IPS-18c (cell line): ENCODE data around the gene ZNF763.
"Not testable (repeated sequence)": the region's sequence is repeated elsewhere in the genome, so short reads cannot be mapped to it uniquely, and the experiment has no call there.

Source experiments
- H3K4me3 ChIP-seq: 2 replicates; pipeline ENCODE4 v1.7.0; 2013; ENCODE audit warnings: low read depth, mild to moderate bottlenecking, low read length, moderate library complexity; ENCODE audit not compliant: insufficient read depth
- H3K9me3 ChIP-seq: one replicate; pipeline ENCODE4 v1.6.1; 2013; ENCODE audit warnings: mild to moderate bottlenecking, low read length, moderate library complexity; ENCODE audit not compliant: control insufficient read depth, insufficient read depth

The ZNF763 gene

GRCh38 chr19:11964858-11965645 lies at the start of gene ZNF763:
Gene ZNF763 (plus strand): TSS chr19:11965040. CDS start chr19:11965209, 169 bp downstream.
- Histone ChIP-seq H3K4me3 (peak within 1 kb of the TSS; percentile 44), H3K9me3 (peaks cover 5% of the 10 kb centered on the region)

DNA sequence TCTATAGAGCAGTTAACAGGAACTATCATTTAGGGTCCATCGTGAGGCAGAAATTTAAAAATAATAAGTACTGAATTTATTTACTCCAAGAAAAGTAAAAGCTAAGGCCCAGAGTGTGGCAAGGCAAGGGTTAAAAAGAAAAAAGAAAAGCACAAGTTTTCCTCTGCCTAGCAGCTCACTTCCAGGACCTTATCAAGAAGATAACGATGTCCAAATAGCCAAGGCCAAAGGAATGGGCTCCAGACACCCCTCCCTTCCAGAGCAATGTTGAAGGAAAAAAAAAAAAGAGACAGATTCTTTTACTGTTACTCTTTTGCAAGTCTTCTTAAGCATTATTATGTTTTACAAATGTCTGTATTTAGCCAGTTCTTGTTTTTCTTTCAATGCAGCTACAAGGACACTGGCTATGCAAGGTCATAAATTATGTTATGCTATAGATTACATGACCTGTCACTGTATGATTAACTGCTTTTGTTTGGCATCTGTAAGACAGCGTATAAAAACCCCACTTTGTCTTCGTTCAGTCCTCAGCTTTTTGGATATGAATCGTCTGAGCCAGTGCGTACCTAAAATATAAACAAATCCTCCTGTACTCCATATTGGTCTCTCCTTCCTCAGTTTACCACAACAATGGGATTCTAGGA lies 42.9 kb upstream of the ZNF763 start:
- Histone ChIP-seq H3K9me3 (peaks cover 1% of the 10 kb centered on the region), H3K4me3 (no peak overlapping the region)

DNA sequence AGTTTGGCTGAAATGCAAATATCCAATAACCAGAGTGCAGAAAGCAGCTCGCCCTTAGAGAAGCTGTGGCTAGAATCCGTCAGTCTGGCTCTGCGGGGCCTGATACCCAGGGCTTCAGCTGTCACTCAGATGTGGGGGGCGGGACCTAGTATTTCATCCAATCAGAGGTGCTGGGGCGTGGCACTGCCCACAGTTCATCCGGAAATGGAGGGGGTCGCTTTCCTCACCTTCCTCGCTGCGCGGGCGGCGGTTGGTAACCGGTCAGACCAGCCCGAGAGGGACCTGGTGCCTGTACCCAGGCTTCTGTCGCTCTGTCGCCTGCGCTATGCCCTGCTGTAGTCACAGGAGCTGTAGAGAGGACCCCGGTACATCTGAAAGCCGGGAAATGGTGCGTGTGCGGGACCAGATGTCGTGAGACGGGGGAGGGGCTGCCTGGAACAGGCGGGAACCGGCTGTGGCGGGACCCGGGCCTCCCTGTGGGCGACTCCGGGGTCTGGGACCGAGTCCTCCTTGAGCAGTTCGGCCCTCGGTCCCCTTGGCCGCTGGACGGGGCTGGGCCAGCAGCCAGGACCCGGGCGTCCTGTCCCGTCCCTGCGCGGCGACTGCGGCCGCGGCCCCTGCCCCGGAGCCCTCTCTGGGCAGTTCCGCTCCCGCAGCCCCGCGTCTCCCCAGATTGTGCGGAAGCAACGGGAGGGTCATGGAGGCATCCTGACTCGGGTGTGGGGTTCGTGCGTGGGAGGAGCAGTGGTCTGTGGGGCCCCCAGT lies 39.8 kb upstream of the ZNF763 start, which contains the start of gene ZNF700:
Gene ZNF700 (plus strand): TSS at position 222 of the 765 bp plus-strand sequence. CDS start 104 bp downstream, at position 326.
- Histone ChIP-seq H3K4me3 (peak within 1 kb of the TSS; percentile 95), H3K9me3 (no peaks in the 10 kb centered on the region)

- H3K4me3 ChIP-seq: peak overlapping the region; percentile 95
- not testable (repeated sequence) for H3K9me3 ChIP-seq
Observed at GRCh38 chr19:11925651-11926187, 39.1 kb upstream of the ZNF763 start.

DNA sequence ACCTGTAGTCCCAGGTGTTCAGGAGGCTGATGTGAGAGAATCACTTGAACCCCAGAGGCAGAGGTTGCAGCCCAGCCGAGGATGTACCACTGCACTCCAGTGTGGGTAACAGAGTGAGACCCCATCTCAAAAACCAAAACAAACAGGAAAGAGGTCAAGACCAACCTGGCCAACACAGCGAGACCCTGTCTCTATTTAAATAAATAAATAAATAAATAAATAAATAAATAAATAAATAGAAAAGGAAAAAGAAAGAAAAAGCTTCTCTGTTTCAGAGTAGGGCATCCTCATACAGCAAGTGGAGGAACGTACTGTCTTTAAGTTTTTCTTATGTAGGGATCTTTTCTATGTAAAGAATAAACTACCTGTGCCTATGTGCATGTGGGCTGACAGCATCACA lies 37.6 kb upstream of the ZNF763 start:
- H3K4me3 ChIP-seq: no peak overlapping the region
- peaks cover 6% of the 10 kb centered on the region for H3K9me3 ChIP-seq

- Histone ChIP-seq H3K4me3 (no peak overlapping the region), H3K9me3 (peaks cover 19% of the 10 kb centered on the region)
Observed at GRCh38 chr19:11931051-11931450, 33.8 kb upstream of the ZNF763 start.

- H3K4me3 ChIP-seq: no peak overlapping the region
Observed at GRCh38 chr19:11931513-11931912, 33.3 kb upstream of the ZNF763 start.

GRCh38 chr19:11935829-11936228 lies 29.0 kb upstream of the ZNF763 start:
- not testable (repeated sequence) for H3K4me3 ChIP-seq
- H3K9me3 ChIP-seq: peaks cover 23% of the 10 kb centered on the region

More at GRCh38 chr19:11931513-11931912, 33.3 kb upstream of the ZNF763 start:
- peaks cover 19% of the 10 kb centered on the region for H3K9me3 ChIP-seq

DNA sequence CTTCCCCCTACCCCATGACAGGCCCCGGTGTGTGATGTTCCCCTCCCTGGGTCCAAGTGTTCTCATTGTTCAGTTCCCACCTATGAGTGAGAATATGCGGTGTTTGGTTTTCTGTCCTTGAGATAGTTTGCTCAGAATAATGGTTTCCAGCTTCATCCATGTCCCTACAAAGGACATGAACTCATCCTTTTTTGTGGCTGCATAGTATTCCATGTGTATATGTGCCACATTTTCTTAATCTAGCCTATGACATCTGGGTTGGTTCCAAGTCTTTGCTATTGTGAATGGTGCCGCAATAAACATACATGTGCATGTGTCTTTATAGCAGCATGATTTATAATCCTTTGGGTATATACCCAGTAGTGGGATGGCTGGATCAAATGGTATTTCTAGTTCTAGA lies 26.5 kb upstream of the ZNF763 start:
- not testable (repeated sequence) for H3K4me3 ChIP-seq
- peaks cover 28% of the 10 kb centered on the region for H3K9me3 ChIP-seq

GRCh38 chr19:11941361-11941887 lies 23.4 kb upstream of the ZNF763 start:
- H3K9me3 ChIP-seq: peaks cover 27% of the 10 kb centered on the region
- not testable (repeated sequence) for H3K4me3 ChIP-seq

- Histone ChIP-seq H3K9me3 (peaks cover 29% of the 10 kb centered on the region), H3K4me3 (no peak overlapping the region)
Observed at GRCh38 chr19:11942008-11942842, 22.6 kb upstream of the ZNF763 start.

GRCh38 chr19:11942843-11943108 lies 22.1 kb upstream of the ZNF763 start:
- Histone ChIP-seq H3K9me3 (peaks cover 33% of the 10 kb centered on the region), H3K4me3 (no peak overlapping the region)

- H3K4me3 ChIP-seq: no peak overlapping the region
- peaks cover 43% of the 10 kb centered on the region for H3K9me3 ChIP-seq
Observed at GRCh38 chr19:11944656-11945055, 20.2 kb upstream of the ZNF763 start.

DNA sequence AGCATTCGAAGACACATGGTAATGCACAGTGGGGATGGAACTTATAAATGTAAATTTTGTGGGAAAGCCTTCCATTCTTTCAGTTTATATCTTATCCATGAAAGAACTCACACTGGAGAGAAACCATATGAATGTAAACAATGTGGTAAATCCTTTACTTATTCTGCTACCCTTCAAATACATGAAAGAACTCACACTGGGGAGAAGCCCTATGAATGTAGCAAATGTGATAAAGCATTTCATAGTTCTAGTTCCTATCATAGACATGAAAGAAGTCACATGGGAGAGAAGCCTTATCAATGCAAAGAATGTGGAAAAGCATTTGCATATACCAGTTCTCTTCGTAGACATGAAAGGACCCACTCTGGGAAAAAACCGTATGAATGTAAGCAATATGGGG lies 16.2 kb upstream of the ZNF763 start:
- peaks cover 43% of the 10 kb centered on the region for H3K9me3 ChIP-seq
- no peak overlapping the region for H3K4me3 ChIP-seq

GRCh38 chr19:11949201-11949600 lies 15.6 kb upstream of the ZNF763 start:
- peaks cover 43% of the 10 kb centered on the region for H3K9me3 ChIP-seq
- H3K4me3 ChIP-seq: no peak overlapping the region

GRCh38 chr19:11949614-11950080 lies 15.2 kb upstream of the ZNF763 start:
- peaks cover 46% of the 10 kb centered on the region for H3K9me3 ChIP-seq
- not testable (repeated sequence) for H3K4me3 ChIP-seq
